ENCODE data around the gene MEN1. TPM values are rescaled to one million over a fixed set of nuclear protein-coding genes. Genes with fewer than 3 reads are reported as not detected.

Gene MEN1
- total RNA-seq, 2 experiments from 2014 or later: 25.8 to 29.0 TPM

DNA sequence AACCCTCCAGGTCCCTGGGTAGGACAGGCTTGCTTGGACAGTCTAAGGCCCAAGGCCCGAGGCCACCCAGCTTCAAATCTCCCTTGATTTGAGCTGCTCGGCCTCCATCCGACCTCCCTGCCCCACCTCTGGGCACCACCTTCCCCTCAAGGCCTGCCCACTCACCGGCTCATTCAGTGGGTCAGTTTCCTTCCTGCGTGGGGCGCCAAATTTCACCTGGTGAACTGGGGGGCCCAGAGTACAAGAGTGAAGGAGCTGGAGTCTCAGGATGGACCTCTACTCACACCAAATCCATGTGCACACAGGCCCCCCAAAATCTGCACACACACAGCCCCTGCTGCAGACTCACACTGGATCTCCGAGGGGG lies 11.1 kb downstream of the MEN1 start:
- DNase-seq: no peak
- Mint-ChIP-seq H3K4me3 (no peak overlapping the region), H3K27me3 (no peaks in the 10 kb centered on the region), H3K9me3 (no peaks in the 10 kb centered on the region), H3K27ac (no peak overlapping the region), H3K36me3 (ENCODE audit: low read depth) (peaks cover 14% of the 10 kb centered on the region), H3K4me1 (ENCODE audit: low read depth) (peaks cover 39% of the 10 kb centered on the region)
- POLR2A ChIA-PET: interaction anchor here (0.7 to 2.3 kb wide), 4 partner anchors 14 to 54 kb away, joined by 3 to 8 read pairs (median 4); no protein-coding TSS in a partner anchor
- no peak for ATAC-seq
- CTCF ChIA-PET: interaction anchor here (0.8 to 3.1 kb wide), 4 partner anchors 9 to 20 kb away, joined by 3 to 10 read pairs (median 4); partner anchors contain the start of gene SF1
- TF ChIP-seq, protein P1, sequence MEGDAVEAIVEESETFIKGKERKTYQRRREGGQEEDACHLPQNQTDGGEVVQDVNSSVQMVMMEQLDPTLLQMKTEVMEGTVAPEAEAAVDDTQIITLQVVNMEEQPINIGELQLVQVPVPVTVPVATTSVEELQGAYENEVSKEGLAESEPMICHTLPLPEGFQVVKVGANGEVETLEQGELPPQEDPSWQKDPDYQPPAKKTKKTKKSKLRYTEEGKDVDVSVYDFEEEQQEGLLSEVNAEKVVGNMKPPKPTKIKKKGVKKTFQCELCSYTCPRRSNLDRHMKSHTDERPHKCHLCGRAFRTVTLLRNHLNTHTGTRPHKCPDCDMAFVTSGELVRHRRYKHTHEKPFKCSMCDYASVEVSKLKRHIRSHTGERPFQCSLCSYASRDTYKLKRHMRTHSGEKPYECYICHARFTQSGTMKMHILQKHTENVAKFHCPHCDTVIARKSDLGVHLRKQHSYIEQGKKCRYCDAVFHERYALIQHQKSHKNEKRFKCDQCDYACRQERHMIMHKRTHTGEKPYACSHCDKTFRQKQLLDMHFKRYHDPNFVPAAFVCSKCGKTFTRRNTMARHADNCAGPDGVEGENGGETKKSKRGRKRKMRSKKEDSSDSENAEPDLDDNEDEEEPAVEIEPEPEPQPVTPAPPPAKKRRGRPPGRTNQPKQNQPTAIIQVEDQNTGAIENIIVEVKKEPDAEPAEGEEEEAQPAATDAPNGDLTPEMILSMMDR (IDR thresholded peaks at IDR 0.05): no peak
- intact Hi-C loops (cut with micrococcal nuclease): no loop called here

DNA sequence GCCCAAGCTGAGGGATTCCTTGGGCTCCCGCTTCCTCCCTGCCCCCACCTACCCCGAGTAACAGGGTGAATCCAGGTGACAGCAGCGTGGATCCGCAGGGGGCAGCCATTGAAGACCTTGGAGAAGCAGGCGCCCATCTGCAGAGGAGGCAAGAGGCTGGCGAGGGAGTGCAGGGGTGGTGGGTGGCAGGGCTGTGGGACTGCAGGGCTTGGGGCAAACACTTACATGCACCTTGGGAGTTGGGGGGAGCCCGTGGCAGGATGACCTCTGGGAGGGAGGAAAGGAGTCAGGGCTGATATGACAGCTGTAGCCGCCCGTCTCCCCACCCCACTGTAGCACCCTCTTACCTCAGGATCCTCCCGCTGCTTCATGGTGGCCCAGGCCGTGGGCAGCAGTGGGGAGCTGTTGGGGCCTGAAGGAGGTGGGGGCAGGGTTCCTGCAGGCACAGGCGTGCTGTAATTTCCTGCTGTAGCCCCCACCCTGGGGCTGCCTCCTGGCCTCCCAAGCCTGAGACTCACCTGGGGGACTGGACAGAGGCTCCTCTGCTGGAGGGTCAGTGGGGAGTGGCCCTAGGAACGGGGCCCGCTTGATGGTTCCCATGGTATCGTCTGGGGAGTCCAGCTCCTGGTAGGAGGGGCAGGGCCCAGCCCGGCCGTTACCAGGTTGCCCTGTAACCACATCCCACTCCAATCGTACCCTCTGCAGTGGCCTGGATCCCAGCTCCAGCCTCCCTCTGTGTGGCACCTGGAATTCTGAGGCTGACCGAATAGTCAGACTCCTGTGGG lies 13.4 kb downstream of the MEN1 start:
- no peak overlapping the region for H3K27ac Mint-ChIP-seq
- POLR2A ChIA-PET: interaction anchor here (1.0 to 1.4 kb wide), 2 partner anchors 8 to 217 kb away, joined by 3 read pairs; partner anchors contain the start of gene ARL2
- H3K4me3 Mint-ChIP-seq: no peak overlapping the region
- intact Hi-C loops (cut with micrococcal nuclease): no loop called here
- H3K36me3 Mint-ChIP-seq (ENCODE audit: low read depth): peaks cover 14% of the 10 kb centered on the region
- DNase-seq (no peak), ATAC-seq (no peak)
- H3K9me3 Mint-ChIP-seq: no peaks in the 10 kb centered on the region
- TF ChIP-seq, protein P1 (IDR thresholded peaks at IDR 0.05): no peak
- H3K4me1 Mint-ChIP-seq (ENCODE audit: low read depth): peaks cover 34% of the 10 kb centered on the region
- H3K27me3 Mint-ChIP-seq: no peaks in the 10 kb centered on the region
- CTCF ChIA-PET: no interaction called here

DNA sequence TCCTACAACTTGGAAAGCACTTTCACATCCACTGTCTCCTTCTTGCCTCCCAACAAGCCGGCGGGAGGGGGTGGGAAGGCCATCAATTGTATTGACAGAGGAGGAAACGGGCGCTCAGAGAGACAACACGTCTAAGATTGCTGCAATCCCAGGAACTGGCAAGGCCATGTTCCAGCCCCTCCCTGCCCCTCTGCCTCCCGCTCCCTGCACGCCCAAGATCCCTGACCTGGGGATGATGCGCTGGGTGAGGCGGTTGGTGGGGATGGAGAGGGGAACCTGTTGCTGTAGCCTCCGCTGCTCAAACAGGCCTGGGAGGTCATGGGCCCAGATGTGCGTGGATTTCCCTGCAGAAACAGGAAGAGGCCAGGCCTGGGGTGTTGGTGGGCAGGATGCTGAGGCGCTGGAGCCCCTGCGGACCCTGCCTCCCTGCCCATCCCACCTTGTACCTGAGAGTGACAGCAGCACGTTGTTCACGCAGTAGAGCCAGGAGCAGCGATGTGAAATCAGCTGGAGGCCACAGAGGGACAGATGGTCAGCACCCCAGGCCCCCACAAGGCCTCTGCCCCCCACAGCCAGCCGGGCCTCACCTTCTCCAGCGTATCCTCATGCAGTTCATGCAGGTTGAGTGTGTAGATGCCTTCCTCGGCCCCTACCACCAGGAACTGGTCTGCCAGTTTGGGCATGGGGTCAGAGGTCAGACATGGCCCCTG lies 14.1 kb downstream of the MEN1 start:
- ATAC-seq: no peak
- POLR2A ChIA-PET: interaction anchor here (1.0 to 1.4 kb wide), 2 partner anchors 7 to 218 kb away, joined by 3 read pairs; partner anchors contain the start of gene ARL2
- peaks cover 14% of the 10 kb centered on the region for H3K36me3 Mint-ChIP-seq (ENCODE audit: low read depth)
- intact Hi-C loops (cut with micrococcal nuclease): no loop called here
- DNase-seq: no peak
- TF ChIP-seq, protein P1 (IDR thresholded peaks at IDR 0.05): no peak
- H3K4me3 Mint-ChIP-seq: no peak overlapping the region
- no peaks in the 10 kb centered on the region for H3K27me3 Mint-ChIP-seq
- peaks cover 27% of the 10 kb centered on the region for H3K4me1 Mint-ChIP-seq (ENCODE audit: low read depth)
- no peaks in the 10 kb centered on the region for H3K9me3 Mint-ChIP-seq
- CTCF ChIA-PET: no interaction called here
- peak overlapping the region; percentile 36 for H3K27ac Mint-ChIP-seq

DNA sequence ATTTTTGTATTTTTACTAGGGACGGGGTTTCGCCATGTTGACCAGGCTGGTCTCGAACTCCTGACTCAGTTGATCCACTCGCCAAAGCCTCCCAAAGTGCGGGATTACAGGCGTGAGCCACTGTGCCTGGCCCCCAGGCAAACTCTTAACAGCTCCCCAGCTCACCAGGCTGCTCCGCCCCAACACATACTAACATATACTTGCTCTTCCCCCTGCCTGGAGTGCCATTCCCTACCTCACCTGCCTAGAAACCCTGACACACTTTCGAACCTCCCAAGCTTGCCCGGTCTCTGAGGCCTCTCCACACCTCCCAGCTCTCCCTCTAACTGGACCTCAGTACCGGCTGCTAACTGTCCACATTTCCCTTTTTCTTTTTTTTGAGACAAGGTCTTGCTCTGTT lies 15.8 kb downstream of the MEN1 start:
- Mint-ChIP-seq H3K4me1 (ENCODE audit: low read depth) (peaks cover 22% of the 10 kb centered on the region), H3K36me3 (ENCODE audit: low read depth) (peaks cover 14% of the 10 kb centered on the region), H3K27ac (no peak overlapping the region), H3K4me3 (no peak overlapping the region), H3K9me3 (no peaks in the 10 kb centered on the region), H3K27me3 (no peaks in the 10 kb centered on the region)
- DNase-seq (no peak), ATAC-seq (no peak)
- TF ChIP-seq, protein P1 (IDR thresholded peaks at IDR 0.05): no peak
- intact Hi-C loops (cut with micrococcal nuclease): no loop called here
- ChIA-PET POLR2A (interaction anchor here (1.1 to 1.2 kb wide), 3 partner anchors 8 to 26 kb away, joined by 3 to 4 read pairs (median 3); no protein-coding TSS in a partner anchor), CTCF (interaction anchor here (1.0 to 2.2 kb wide), 3 partner anchors 9 to 54 kb away, joined by 3 to 6 read pairs (median 3); partner anchors contain the start of gene SF1)

Measured in activated CD8-positive, alpha-beta T cell treated with anti-CD3 and anti-CD28 coated beads for 36 hours (primary cell).